Left lung (tissue), 10 donors: ENCODE data around the gene TARBP1. TPM values are rescaled to one million over a fixed set of nuclear protein-coding genes. Genes with fewer than 3 reads are reported as not detected.
"Not testable (repeated sequence)": the region's sequence is repeated elsewhere in the genome, so short reads cannot be mapped to it uniquely, and the experiment has no call there.

ENCODE experiments used
- ATAC-seq: fragments of 200-7000 bp; cut with Tn5 transposase; one replicate; pipeline ENCODE4 v1.9.1; 2020; ENCODE audit warnings: moderate library complexity
- DNase-seq, 4 donors: peaks; one replicate each; pipeline ENCODE4 v3.0.0-alpha.2; 2013 to 2020
- H3K27ac ChIP-seq, 2 donors: fragments of 200-600 bp; sonication (generic) in 1 of 2; one replicate each; pipeline versions ENCODE4 v1.5.0 to v1.8.0; 2020 to 2021
- H3K27me3 ChIP-seq, 2 donors: fragments of 200-600 bp; sonication (generic) in 1 of 2; one replicate each; pipeline versions ENCODE4 v1.5.0 to v1.8.0; 2020 to 2021
- H3K36me3 ChIP-seq, 2 donors: fragments of 200-600 bp; sonication (generic) in 1 of 2; one replicate each; pipeline versions ENCODE4 v1.5.0 to v1.8.0; 2020 to 2021
- H3K4me1 ChIP-seq, 2 donors: fragments of 200-600 bp; one replicate each; pipeline ENCODE4 v1.8.0; 2021
- H3K4me3 ChIP-seq, 2 donors: fragments of 200-600 bp; sonication (generic) in 1 of 2; one replicate each; pipeline versions ENCODE4 v1.5.0 to v1.8.0; 2020 to 2021; ENCODE audit warnings: mild to moderate bottlenecking in 1 of 2
- H3K9me3 ChIP-seq, 2 donors: fragments of 200-600 bp; sonication (generic) in 1 of 2; one replicate each; pipeline versions ENCODE4 v1.5.0 to v1.8.0; 2020 to 2021
- intact Hi-C, 2 donors: fragments of 100-400 bp; cut with DNase I; formaldehyde crosslinking; loops; one replicate each; pipeline versions ENCODE4 v1.11.2 to v1.14.2; 2022
- polyA plus RNA-seq, 6 donors: library from polyadenylated mRNA; unstranded; fragments of 120-200 nt; gene quantifications; one replicate each; pipeline ENCODE4 v1.2.1, GENCODE V29; 2013; ENCODE audit not compliant: insufficient read length in 6 of 6
- total RNA-seq, 2 donors: library from RNA; stranded (reverse); fragmentation: NEBNext Ultra II Directional; extraction: Animal tissue kit (Norgen Biotek cat#: 25700); gene quantifications; one replicate each; pipeline ENCODE4 v1.2.1, GENCODE V29; 2021
- TF ChIP-seq, protein P1 (sequence below), 2 donors: fragments of 200-600 bp; sonication (generic) in 1 of 2; IDR thresholded peaks; one replicate each; pipeline versions ENCODE4 v1.5.0 to v1.8.0; 2021; ENCODE audit warnings: antibody characterized with exemption in 2 of 2
- donor health status: DM: no; HTN: yes; CAD: no.
- donor health status: DM: no; HTN: no; CAD: no.

TARBP1 gene
- total and polyA plus RNA-seq, 8 donors, result 20.9 to 113 (median 97.3) TPM

DNA sequence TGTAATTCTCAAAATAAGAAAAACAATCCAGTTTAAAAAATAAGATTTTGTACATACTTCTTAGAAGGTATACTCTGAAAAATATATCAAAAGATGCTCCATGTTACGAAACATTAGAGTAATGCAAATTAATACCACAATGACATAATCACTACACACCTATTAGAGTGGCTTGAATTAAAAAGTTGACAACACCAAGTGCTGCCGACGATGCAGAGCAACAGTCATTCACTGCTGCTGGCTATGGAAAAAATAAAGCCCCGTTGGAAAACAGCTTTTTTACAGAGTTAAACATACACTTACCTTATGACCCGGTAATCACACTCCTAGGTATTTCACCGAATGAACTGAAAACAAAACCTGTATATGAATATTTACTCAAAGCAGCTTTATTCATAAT, 90.9 kb downstream of the TARBP1 start:
- TF ChIP-seq, protein P1, sequence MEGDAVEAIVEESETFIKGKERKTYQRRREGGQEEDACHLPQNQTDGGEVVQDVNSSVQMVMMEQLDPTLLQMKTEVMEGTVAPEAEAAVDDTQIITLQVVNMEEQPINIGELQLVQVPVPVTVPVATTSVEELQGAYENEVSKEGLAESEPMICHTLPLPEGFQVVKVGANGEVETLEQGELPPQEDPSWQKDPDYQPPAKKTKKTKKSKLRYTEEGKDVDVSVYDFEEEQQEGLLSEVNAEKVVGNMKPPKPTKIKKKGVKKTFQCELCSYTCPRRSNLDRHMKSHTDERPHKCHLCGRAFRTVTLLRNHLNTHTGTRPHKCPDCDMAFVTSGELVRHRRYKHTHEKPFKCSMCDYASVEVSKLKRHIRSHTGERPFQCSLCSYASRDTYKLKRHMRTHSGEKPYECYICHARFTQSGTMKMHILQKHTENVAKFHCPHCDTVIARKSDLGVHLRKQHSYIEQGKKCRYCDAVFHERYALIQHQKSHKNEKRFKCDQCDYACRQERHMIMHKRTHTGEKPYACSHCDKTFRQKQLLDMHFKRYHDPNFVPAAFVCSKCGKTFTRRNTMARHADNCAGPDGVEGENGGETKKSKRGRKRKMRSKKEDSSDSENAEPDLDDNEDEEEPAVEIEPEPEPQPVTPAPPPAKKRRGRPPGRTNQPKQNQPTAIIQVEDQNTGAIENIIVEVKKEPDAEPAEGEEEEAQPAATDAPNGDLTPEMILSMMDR (IDR thresholded peaks at IDR 0.05), result no peak
- intact Hi-C loops, result no loop called here
- Histone ChIP-seq H3K27me3 (no peaks in the 10 kb centered on the region), H3K9me3 (no peaks in the 10 kb centered on the region), H3K27ac (no peak overlapping the region), H3K36me3 (peaks cover 0 to 36% of the 10 kb centered on the region in 2 donors), H3K4me3 (no peak overlapping the region), H3K4me1 (no peaks in the 10 kb centered on the region)
- DNase-seq (no peak), ATAC-seq (no peak)

DNA sequence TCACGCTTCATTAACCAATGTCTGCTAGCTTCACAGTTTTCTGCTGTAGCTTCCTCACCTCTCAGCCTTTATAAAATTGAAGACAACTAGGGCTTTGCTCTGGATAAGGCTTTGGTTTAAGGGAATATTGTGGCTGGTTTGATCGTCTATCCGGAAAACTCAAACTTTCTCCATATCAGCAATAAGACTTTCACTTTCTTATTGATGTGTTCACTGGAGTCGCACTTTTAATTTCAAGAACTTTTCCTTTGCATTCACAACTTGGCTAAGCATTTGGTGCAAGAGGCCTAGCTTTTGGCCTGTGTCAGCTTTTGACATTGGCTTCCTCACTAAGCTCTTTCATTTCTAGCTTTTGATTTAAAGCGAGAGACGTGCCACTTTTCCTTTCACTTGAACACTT, 92.9 kb downstream of the TARBP1 start:
- H3K9me3 ChIP-seq, result no peaks in the 10 kb centered on the region
- H3K36me3 ChIP-seq, result peaks cover 0 to 32% of the 10 kb centered on the region in 2 donors
- intact Hi-C loops, result no loop called here
- TF ChIP-seq, protein P1 (IDR thresholded peaks at IDR 0.05), result no peak
- no peak overlapping the region for H3K27ac ChIP-seq
- DNase-seq (no peak), ATAC-seq (no peak)
- H3K27me3 ChIP-seq, result no peaks in the 10 kb centered on the region
- no peaks in the 10 kb centered on the region for H3K4me1 ChIP-seq
- H3K4me3 ChIP-seq, result no peak overlapping the region

DNA sequence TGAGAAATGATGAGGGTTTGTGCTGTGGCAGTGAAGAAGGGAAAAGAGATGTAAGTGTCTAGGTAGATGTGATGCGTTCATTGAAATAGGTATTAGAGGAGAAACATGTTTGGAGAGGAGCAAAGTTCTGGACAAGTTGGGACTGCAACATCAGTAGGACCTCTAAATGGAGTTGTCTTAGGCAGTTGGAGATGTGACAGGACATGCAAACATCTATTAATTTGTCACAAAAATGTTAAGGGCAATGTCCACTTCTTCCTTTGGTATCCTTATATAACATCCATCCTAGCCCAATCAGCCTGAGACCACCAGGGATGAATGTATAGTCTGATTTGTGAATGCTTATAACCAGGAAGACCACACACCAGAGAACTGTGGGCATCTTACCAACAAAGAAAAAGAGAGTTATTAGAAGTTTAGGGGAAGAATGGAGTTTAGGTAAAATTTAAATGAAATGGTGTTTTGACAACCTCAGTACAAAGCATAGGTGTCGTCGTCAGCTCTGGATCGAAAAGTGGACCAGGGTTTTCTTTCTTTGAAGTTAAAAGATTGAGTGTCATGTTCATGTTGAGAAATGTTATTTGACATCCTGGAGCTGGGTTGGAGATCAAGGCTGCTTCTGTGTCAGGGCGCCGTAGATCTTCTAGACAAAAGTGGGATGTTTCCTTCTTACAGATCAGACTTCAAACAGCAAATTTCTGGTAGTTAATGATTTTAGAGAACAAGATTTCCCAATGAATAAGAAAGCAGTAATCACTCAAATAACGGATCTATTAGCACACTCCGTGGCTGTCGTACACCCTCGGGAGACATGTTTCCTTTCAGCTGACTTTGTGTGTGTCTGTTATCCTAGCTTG, 97.1 kb downstream of the TARBP1 start:
- H3K27me3 ChIP-seq, result no peaks in the 10 kb centered on the region
- TF ChIP-seq, protein P1 (IDR thresholded peaks at IDR 0.05), result no peak
- intact Hi-C loops, result no loop called here
- no peaks in the 10 kb centered on the region for H3K4me1 ChIP-seq
- no peak overlapping the region for H3K27ac ChIP-seq
- H3K9me3 ChIP-seq, result no peaks in the 10 kb centered on the region
- peaks cover 0 to 63% of the 10 kb centered on the region in 2 donors for H3K36me3 ChIP-seq
- ATAC-seq (no peak), DNase-seq (no peak)
- H3K4me3 ChIP-seq, result no peak overlapping the region

DNA sequence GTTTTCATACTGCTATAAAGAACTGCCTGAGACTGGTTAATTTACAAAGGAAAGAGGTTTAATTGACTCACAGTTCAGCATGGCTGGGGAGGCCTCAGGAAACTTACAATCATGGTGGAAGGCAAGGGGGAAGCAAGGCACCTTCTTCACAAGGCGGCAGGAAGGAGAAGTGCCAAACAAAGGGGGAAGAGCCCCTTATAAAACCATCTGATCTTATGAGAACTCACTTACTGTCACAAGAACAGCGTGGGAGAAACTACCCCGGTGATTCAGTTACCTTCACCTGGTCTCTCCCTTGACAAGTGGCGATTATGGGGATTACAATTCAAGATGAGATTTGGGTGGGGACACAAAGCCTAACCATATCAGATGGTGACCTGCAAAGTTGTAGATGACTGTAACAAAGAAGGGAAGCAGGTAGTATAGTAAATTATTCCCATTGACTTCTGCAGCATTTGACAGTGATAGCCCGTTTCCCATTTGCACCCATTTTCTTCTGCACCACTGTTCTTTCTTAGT, 99.3 kb downstream of the TARBP1 start:
- H3K4me1 ChIP-seq, H3K27ac ChIP-seq, DNase-seq, H3K9me3 ChIP-seq, H3K4me3 ChIP-seq, ATAC-seq, intact Hi-C loops, H3K27me3 ChIP-seq: not testable (repeated sequence)
- H3K36me3 ChIP-seq, result peaks cover 0 to 69% of the 10 kb centered on the region in 2 donors

DNA sequence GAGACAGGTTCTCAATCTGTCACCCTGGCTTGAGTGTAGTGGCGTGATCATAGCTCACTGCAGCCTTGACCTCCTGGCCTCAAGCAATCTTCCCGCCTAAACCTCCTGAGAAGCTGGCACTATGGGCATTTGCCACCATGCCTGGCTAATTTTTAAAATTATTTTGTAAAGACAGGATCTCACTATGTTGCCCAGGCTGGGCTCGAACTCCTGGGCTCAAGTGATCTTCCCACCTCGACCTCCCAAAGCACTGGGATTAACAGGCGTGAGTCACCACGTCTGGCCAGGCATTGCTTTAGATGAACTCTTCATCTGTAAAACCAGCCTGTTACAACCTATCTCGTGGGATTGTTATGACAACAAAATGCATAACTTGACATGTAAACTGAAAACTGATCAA, 103.3 kb downstream of the TARBP1 start:
- no peak overlapping the region for H3K27ac ChIP-seq
- no peaks in the 10 kb centered on the region for H3K9me3 ChIP-seq
- peaks cover 0 to 56% of the 10 kb centered on the region in 2 donors for H3K36me3 ChIP-seq
- DNase-seq (no peak), ATAC-seq (no peak)
- no peak overlapping the region for H3K4me3 ChIP-seq
- TF ChIP-seq, protein P1 (IDR thresholded peaks at IDR 0.05), result no peak
- no peaks in the 10 kb centered on the region for H3K27me3 ChIP-seq
- intact Hi-C loops, result no loop called here
- H3K4me1 ChIP-seq, result peaks cover 7 to 22% of the 10 kb centered on the region in 2 donors
